HG03097 (cell line): ENCODE measurements around the gene LHFPL2.

Source experiments
- ATAC-seq: cut with Tn5 transposase; IDR thresholded peaks from one replicate; pipeline ENCODE4 v1.9.1; 2021; ENCODE audit not compliant: unreplicated experiment, low FRiP score

The LHFPL2 gene

GRCh38 chr5:78576376-78576775, 72.2 kb downstream of the LHFPL2 start:
- no peak for ATAC-seq

- no peak for ATAC-seq
Observed at GRCh38 chr5:78574731-78575161, 73.8 kb downstream of the LHFPL2 start.

GRCh38 chr5:78574131-78574673, 74.4 kb downstream of the LHFPL2 start:
- no peak for ATAC-seq

GRCh38 chr5:78573318-78573717, 75.3 kb downstream of the LHFPL2 start:
- no peak for ATAC-seq

GRCh38 chr5:78570646-78571045, 77.9 kb downstream of the LHFPL2 start:
- no peak for ATAC-seq

- no peak for ATAC-seq
Observed at GRCh38 chr5:78569441-78569840, 79.1 kb downstream of the LHFPL2 start.

- no peak for ATAC-seq
Observed at GRCh38 chr5:78568676-78569075, 79.9 kb downstream of the LHFPL2 start.

GRCh38 chr5:78568212-78568611, 80.4 kb downstream of the LHFPL2 start:
- no peak for ATAC-seq

- no peak for ATAC-seq
Observed at GRCh38 chr5:78567617-78568016, 81.0 kb downstream of the LHFPL2 start.

GRCh38 chr5:78566747-78567425, 81.7 kb downstream of the LHFPL2 start:
- ATAC-seq: no peak

GRCh38 chr5:78565395-78565794, 83.2 kb downstream of the LHFPL2 start:
- ATAC-seq: no peak

GRCh38 chr5:78563621-78564020, 85.0 kb downstream of the LHFPL2 start:
- no peak for ATAC-seq

GRCh38 chr5:78562714-78563330, 85.8 kb downstream of the LHFPL2 start:
- no peak for ATAC-seq

- no peak for ATAC-seq
Observed at GRCh38 chr5:78562001-78562400, 86.6 kb downstream of the LHFPL2 start.

GRCh38 chr5:78561261-78561660, 87.3 kb downstream of the LHFPL2 start:
- ATAC-seq: no peak

GRCh38 chr5:78560000-78560855, 88.3 kb downstream of the LHFPL2 start:
- ATAC-seq: no peak

GRCh38 chr5:78557601-78558000, 91.0 kb downstream of the LHFPL2 start:
- ATAC-seq: no peak

- no peak for ATAC-seq
Observed at GRCh38 chr5:78555870-78556269, 92.7 kb downstream of the LHFPL2 start.

- no peak for ATAC-seq
Observed at GRCh38 chr5:78554670-78555069, 93.9 kb downstream of the LHFPL2 start.

- no peak for ATAC-seq
Observed at GRCh38 chr5:78553580-78554353, 94.8 kb downstream of the LHFPL2 start.
